Measurements from ENCODE around the gene SERPINA12. TPM values are rescaled to one million over a fixed set of nuclear protein-coding genes. Genes with fewer than 3 reads are reported as not detected.

The SERPINA12 gene
- total RNA-seq (not detected), polyA plus RNA-seq (not detected)

GRCh38 chr14:94509356-94509755, at the start of gene SERPINA12:
SERPINA12 (minus strand) TSS chr14:94509469; CDS start chr14:94498397, 11,072 bp downstream.
- no peak within 1 kb of the TSS for H3K27ac Mint-ChIP-seq
- Histone ChIP-seq H3K9me3 (ENCODE audit: low read length) (no peaks in the 10 kb centered on the region), H3K36me3 (ENCODE audit: insufficient read depth, low read length) (no peaks in the 10 kb centered on the region), H3K4me1 (ENCODE audit: insufficient read depth, low read length) (no peaks in the 10 kb centered on the region), H3K27me3 (ENCODE audit: insufficient read depth, low read length, poor library complexity, severe bottlenecking) (no peaks in the 10 kb centered on the region), H3K4me3 (ENCODE audit: low read length) (no peak within 1 kb of the TSS), H3K27ac (ENCODE audit: low read depth, low read length) (no peak within 1 kb of the TSS)
- DNase-seq = no peak
- no peaks in the 10 kb centered on the region for H3K4me1 Mint-ChIP-seq
- peaks cover 7 to 19% of the 10 kb centered on the region in 2 donors for H3K27me3 Mint-ChIP-seq
- H3K9me3 Mint-ChIP-seq = no peaks in the 10 kb centered on the region
- no peak within 1 kb of the TSS for H3K4me3 Mint-ChIP-seq
- ChIA-PET POLR2A (no interaction called here), CTCF (no interaction called here)
- no peaks in the 10 kb centered on the region for H3K36me3 Mint-ChIP-seq

GRCh38 chr14:94558842-94559241, 49.6 kb upstream of the SERPINA12 start:
- Histone ChIP-seq H3K36me3 (ENCODE audit: insufficient read depth, low read length) (no peaks in the 10 kb centered on the region), H3K4me1 (ENCODE audit: insufficient read depth, low read length) (no peaks in the 10 kb centered on the region), H3K4me3 (ENCODE audit: low read length) (no peak overlapping the region), H3K9me3 (ENCODE audit: low read length) (no peaks in the 10 kb centered on the region), H3K27me3 (ENCODE audit: insufficient read depth, low read length, poor library complexity, severe bottlenecking) (no peaks in the 10 kb centered on the region), H3K27ac (ENCODE audit: low read depth, low read length) (no peak overlapping the region)
- peaks cover 12 to 53% of the 10 kb centered on the region in 2 donors for H3K27me3 Mint-ChIP-seq
- DNase-seq = no peak
- POLR2A ChIA-PET = no interaction called here
- H3K9me3 Mint-ChIP-seq = peaks cover 0 to 15% (median 10%) of the 10 kb centered on the region in 5 donors
- H3K4me3 Mint-ChIP-seq = no peak overlapping the region
- H3K36me3 Mint-ChIP-seq = no peaks in the 10 kb centered on the region
- H3K27ac Mint-ChIP-seq = no peak overlapping the region
- H3K4me1 Mint-ChIP-seq = no peaks in the 10 kb centered on the region
- CTCF ChIA-PET = no interaction called here

- Histone ChIP-seq H3K4me1 (ENCODE audit: insufficient read depth, low read length) (no peaks in the 10 kb centered on the region), H3K27me3 (ENCODE audit: insufficient read depth, low read length, poor library complexity, severe bottlenecking) (no peaks in the 10 kb centered on the region), H3K27ac (ENCODE audit: low read depth, low read length) (no peak overlapping the region), H3K9me3 (ENCODE audit: low read length) (no peaks in the 10 kb centered on the region), H3K4me3 (ENCODE audit: low read length) (no peak overlapping the region), H3K36me3 (ENCODE audit: insufficient read depth, low read length) (no peaks in the 10 kb centered on the region)
- no peaks in the 10 kb centered on the region for H3K4me1 Mint-ChIP-seq
- H3K27me3 Mint-ChIP-seq = peaks cover 12 to 55% of the 10 kb centered on the region in 2 donors
- H3K4me3 Mint-ChIP-seq = no peak overlapping the region
- H3K36me3 Mint-ChIP-seq = no peaks in the 10 kb centered on the region
- ChIA-PET CTCF (interaction anchor here (1.5 kb wide), 1 partner anchor 9 kb away, joined by 3 read pairs; no protein-coding TSS in a partner anchor), POLR2A (no interaction called here)
- no peak for DNase-seq
- peaks cover 0 to 15% (median 10%) of the 10 kb centered on the region in 5 donors for H3K9me3 Mint-ChIP-seq
- H3K27ac Mint-ChIP-seq = no peak overlapping the region
Measured at GRCh38 chr14:94557327-94557726, 48.1 kb upstream of the SERPINA12 start.

- Mint-ChIP-seq H3K9me3 (peaks cover 0 to 15% (median 10%) of the 10 kb centered on the region in 5 donors), H3K27ac (peak overlapping the region in 1 of 8 donors; percentile 74)
Measured at GRCh38 chr14:94555991-94556390, 46.7 kb upstream of the SERPINA12 start.

GRCh38 chr14:94550041-94550440, 40.8 kb upstream of the SERPINA12 start:
- no peak overlapping the region for H3K27ac Mint-ChIP-seq

More at GRCh38 chr14:94555991-94556390, 46.7 kb upstream of the SERPINA12 start:
- H3K4me3 Mint-ChIP-seq = no peak overlapping the region
- POLR2A ChIA-PET = no interaction called here
- H3K36me3 Mint-ChIP-seq = no peaks in the 10 kb centered on the region
- H3K36me3 ChIP-seq (ENCODE audit: insufficient read depth, low read length) = no peaks in the 10 kb centered on the region
- no peaks in the 10 kb centered on the region for H3K4me1 ChIP-seq (ENCODE audit: insufficient read depth, low read length)
- no peak overlapping the region for H3K4me3 ChIP-seq (ENCODE audit: low read length)
- no peak for DNase-seq
- H3K27me3 ChIP-seq (ENCODE audit: insufficient read depth, low read length, poor library complexity, severe bottlenecking) = no peaks in the 10 kb centered on the region
- CTCF ChIA-PET = no interaction called here
- H3K27me3 Mint-ChIP-seq = peaks cover 9 to 56% of the 10 kb centered on the region in 2 donors
- no peaks in the 10 kb centered on the region for H3K9me3 ChIP-seq (ENCODE audit: low read length)
- no peaks in the 10 kb centered on the region for H3K4me1 Mint-ChIP-seq
- H3K27ac ChIP-seq (ENCODE audit: low read depth, low read length) = no peak overlapping the region

GRCh38 chr14:94548999-94549985, 40.0 kb upstream of the SERPINA12 start:
- no peak overlapping the region for H3K27ac ChIP-seq (ENCODE audit: low read depth, low read length)
- Mint-ChIP-seq H3K27me3 (peaks cover 12 to 37% of the 10 kb centered on the region in 2 donors), H3K27ac (no peak overlapping the region), H3K9me3 (peaks cover 0 to 9% (median 1%) of the 10 kb centered on the region in 5 donors), H3K4me3 (no peak overlapping the region), H3K36me3 (no peaks in the 10 kb centered on the region), H3K4me1 (no peaks in the 10 kb centered on the region)
- H3K4me3 ChIP-seq (ENCODE audit: low read length) = no peak overlapping the region
- POLR2A ChIA-PET = no interaction called here
- DNase-seq = peak in 3 of 5 donors; percentile 25 to 56 (median 27)
- CTCF ChIA-PET = interaction anchor here (0.8 to 1.7 kb wide), 5 partner anchors 8 to 417 kb away, joined by 3 to 4 read pairs (median 3); no protein-coding TSS in a partner anchor
- no peaks in the 10 kb centered on the region for H3K9me3 ChIP-seq (ENCODE audit: low read length)
- H3K27me3 ChIP-seq (ENCODE audit: insufficient read depth, low read length, poor library complexity, severe bottlenecking) = peaks cover 2% of the 10 kb centered on the region
- H3K4me1 ChIP-seq (ENCODE audit: insufficient read depth, low read length) = no peaks in the 10 kb centered on the region
- no peaks in the 10 kb centered on the region for H3K36me3 ChIP-seq (ENCODE audit: insufficient read depth, low read length)

More at GRCh38 chr14:94550041-94550440, 40.8 kb upstream of the SERPINA12 start:
- no peaks in the 10 kb centered on the region for H3K4me1 Mint-ChIP-seq
- Histone ChIP-seq H3K36me3 (ENCODE audit: insufficient read depth, low read length) (no peaks in the 10 kb centered on the region), H3K4me1 (ENCODE audit: insufficient read depth, low read length) (no peaks in the 10 kb centered on the region), H3K27ac (ENCODE audit: low read depth, low read length) (no peak overlapping the region), H3K4me3 (ENCODE audit: low read length) (no peak overlapping the region), H3K9me3 (ENCODE audit: low read length) (no peaks in the 10 kb centered on the region), H3K27me3 (ENCODE audit: insufficient read depth, low read length, poor library complexity, severe bottlenecking) (peaks cover 2% of the 10 kb centered on the region)
- H3K27me3 Mint-ChIP-seq = peaks cover 12 to 42% of the 10 kb centered on the region in 2 donors
- POLR2A ChIA-PET = no interaction called here
- H3K9me3 Mint-ChIP-seq = peaks cover 0 to 12% (median 9%) of the 10 kb centered on the region in 5 donors
- DNase-seq = no peak
- no peak overlapping the region for H3K4me3 Mint-ChIP-seq
- H3K36me3 Mint-ChIP-seq = no peaks in the 10 kb centered on the region
- CTCF ChIA-PET = interaction anchor here (0.9 kb wide), 1 partner anchor 10 kb away, joined by 3 read pairs; no protein-coding TSS in a partner anchor

GRCh38 chr14:94548131-94548998, 39.1 kb upstream of the SERPINA12 start:
- Histone ChIP-seq H3K36me3 (ENCODE audit: insufficient read depth, low read length) (no peaks in the 10 kb centered on the region), H3K27me3 (ENCODE audit: insufficient read depth, low read length, poor library complexity, severe bottlenecking) (peaks cover 2% of the 10 kb centered on the region), H3K4me3 (ENCODE audit: low read length) (no peak overlapping the region), H3K4me1 (ENCODE audit: insufficient read depth, low read length) (no peaks in the 10 kb centered on the region), H3K27ac (ENCODE audit: low read depth, low read length) (no peak overlapping the region), H3K9me3 (ENCODE audit: low read length) (no peaks in the 10 kb centered on the region)
- CTCF ChIA-PET = interaction anchor here (0.8 to 1.7 kb wide), 5 partner anchors 9 to 416 kb away, joined by 3 to 4 read pairs (median 3); no protein-coding TSS in a partner anchor
- H3K27me3 Mint-ChIP-seq = peaks cover 13 to 34% of the 10 kb centered on the region in 2 donors
- POLR2A ChIA-PET = no interaction called here
- H3K4me3 Mint-ChIP-seq = no peak overlapping the region
- H3K27ac Mint-ChIP-seq = no peak overlapping the region
- DNase-seq = no peak
- H3K36me3 Mint-ChIP-seq = no peaks in the 10 kb centered on the region
- H3K4me1 Mint-ChIP-seq = no peaks in the 10 kb centered on the region
- H3K9me3 Mint-ChIP-seq = peaks cover 0 to 9% (median 0%) of the 10 kb centered on the region in 5 donors
